K562 (cell line): ENCODE results near the gene C17orf114.

Experiments used
- CBX1 ChIP-seq: sonication (generic); IDR thresholded peaks from 2 replicates; pipeline ENCODE4 v1.6.1; 2016; ENCODE audit warnings: antibody characterized with exemption, low read depth, mild to moderate bottlenecking
- CC2D1A ChIP-seq: fragments of 450-650 bp; IDR thresholded peaks from 2 replicates; pipeline ENCODE4 v1.6.1; 2017; ENCODE audit warnings: mild to moderate bottlenecking
- CHD2 ChIP-seq: IDR thresholded peaks from 2 replicates; pipeline ENCODE4 v1.6.1; 2011; ENCODE audit warnings: low read depth, low read length
- E2F3 ChIP-seq: fragments of 250-450 bp; sonication (Bioruptor Pico); IDR thresholded peaks from 2 replicates; pipeline ENCODE4 v1.4.0; 2020; ENCODE audit warnings: mild to moderate bottlenecking
- GTF2F1 ChIP-seq: IDR thresholded peaks from 2 replicates; pipeline ENCODE4 v1.6.1; 2011; ENCODE audit warnings: low read depth, low read length, improper control_type of control experiment
- HNRNPL ChIP-seq: fragments of 200-400 bp; formaldehyde crosslinking; IDR thresholded peaks from 2 replicates; pipeline ENCODE4 v1.6.1; 2017; ENCODE audit warnings: low read depth, mild to moderate bottlenecking, low read length
- LEF1 ChIP-seq: fragments of 450-650 bp; IDR thresholded peaks from 2 replicates; pipeline ENCODE4 v1.6.1; 2016; ENCODE audit warnings: mild to moderate bottlenecking
- PTBP1 ChIP-seq: fragments of 200-400 bp; formaldehyde crosslinking; IDR thresholded peaks from 2 replicates; pipeline ENCODE4 v1.6.1; 2017; ENCODE audit warnings: low read depth, low read length
- SMARCA4 ChIP-seq: fragments of 450-650 bp; IDR thresholded peaks from 2 replicates; pipeline ENCODE4 v1.6.1; 2016
- TRIM24 ChIP-seq, 2 experiments: fragments of 450-650 bp; IDR thresholded peaks; 2 replicates each; pipeline ENCODE4 v1.6.1; 2016
- ZNF408 ChIP-seq: fragments of 250-450 bp; sonication (Bioruptor Pico); IDR thresholded peaks from 2 replicates; pipeline ENCODE4 v1.4.0; 2020; ENCODE audit warnings: low read depth, mild to moderate bottlenecking, moderate library complexity
- ZNF431 ChIP-seq: sonication (generic); formaldehyde crosslinking; IDR thresholded peaks from 2 replicates; pipeline ENCODE4 v1.8.0; 2022; ENCODE audit warnings: mild to moderate bottlenecking, missing genetic modification reagents
- ZNF75A ChIP-seq: fragments of 450-650 bp; formaldehyde crosslinking; IDR thresholded peaks from 2 replicates; pipeline ENCODE4 v1.4.0; 2020; ENCODE audit warnings: mild to moderate bottlenecking
- TF ChIP-seq, protein P1 (sequence below): fragments of 450-650 bp; IDR thresholded peaks from 2 replicates; pipeline ENCODE4 v1.6.1; 2018; ENCODE audit warnings: mild to moderate bottlenecking, low read depth; ENCODE audit not compliant: partially characterized antibody
- TF ChIP-seq, protein P2 (sequence below): fragments of 250-450 bp; sonication (Bioruptor Pico); IDR thresholded peaks from 2 replicates; pipeline ENCODE4 v1.9.0; 2021; ENCODE audit warnings: mild to moderate bottlenecking
- TF ChIP-seq, protein P3 (sequence below): sonication (generic); formaldehyde crosslinking; IDR thresholded peaks from 2 replicates; pipeline ENCODE4 v1.8.0; 2023; ENCODE audit warnings: missing genetic modification reagents, mild to moderate bottlenecking, borderline replicate concordance
- TF ChIP-seq, protein P4 (sequence below): fragments of 450-650 bp; formaldehyde crosslinking; IDR thresholded peaks from 2 replicates; pipeline ENCODE4 v1.4.0; 2020; ENCODE audit warnings: mild to moderate bottlenecking, moderate library complexity
- TF ChIP-seq, protein P5 (sequence below): sonication (generic); formaldehyde crosslinking; IDR thresholded peaks from 2 replicates; pipeline ENCODE4 v1.8.1; 2022; ENCODE audit warnings: missing genetic modification reagents

The C17orf114 gene

DNA sequence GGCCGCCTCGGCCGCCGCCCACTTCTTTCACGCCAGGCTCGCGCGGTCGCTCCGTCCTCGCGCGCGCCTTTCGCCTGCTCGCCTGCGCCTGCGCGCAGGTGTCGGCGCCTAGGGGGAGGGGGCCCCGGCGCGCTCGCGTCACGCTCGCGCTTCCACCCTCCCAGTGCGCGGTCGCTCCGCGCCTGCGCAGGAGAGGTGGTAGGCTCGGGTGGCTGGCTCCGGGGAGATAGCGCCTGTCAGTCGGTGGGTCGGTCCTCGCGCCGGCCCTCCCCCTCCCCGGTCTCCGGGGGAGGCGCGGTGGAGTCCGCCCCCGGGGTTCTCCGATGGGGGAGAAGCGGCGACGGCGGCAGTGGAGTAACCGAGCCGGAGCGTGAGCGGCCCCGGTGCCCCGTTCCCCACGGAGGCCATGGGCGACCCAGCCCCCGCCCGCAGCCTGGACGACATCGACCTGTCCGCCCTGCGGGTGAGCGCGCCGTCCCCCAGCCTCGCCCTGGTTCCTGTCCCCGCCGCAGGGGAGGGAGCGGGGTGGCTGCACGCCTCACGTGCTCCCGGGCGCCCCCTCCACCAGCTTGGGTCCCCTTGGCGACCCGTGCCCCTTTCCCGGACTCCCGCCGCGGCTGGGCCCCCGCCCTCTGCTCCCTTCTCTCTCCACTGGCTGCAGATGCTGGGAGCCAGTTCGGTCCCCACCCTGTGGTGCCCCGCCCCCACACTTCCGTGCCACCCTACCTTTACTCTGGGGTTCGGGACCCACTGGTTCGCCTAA, 31.2 kb upstream of the C17orf114 start, which contains the start of gene MINK1 (continued):
- TF ChIP-seq, protein P1, sequence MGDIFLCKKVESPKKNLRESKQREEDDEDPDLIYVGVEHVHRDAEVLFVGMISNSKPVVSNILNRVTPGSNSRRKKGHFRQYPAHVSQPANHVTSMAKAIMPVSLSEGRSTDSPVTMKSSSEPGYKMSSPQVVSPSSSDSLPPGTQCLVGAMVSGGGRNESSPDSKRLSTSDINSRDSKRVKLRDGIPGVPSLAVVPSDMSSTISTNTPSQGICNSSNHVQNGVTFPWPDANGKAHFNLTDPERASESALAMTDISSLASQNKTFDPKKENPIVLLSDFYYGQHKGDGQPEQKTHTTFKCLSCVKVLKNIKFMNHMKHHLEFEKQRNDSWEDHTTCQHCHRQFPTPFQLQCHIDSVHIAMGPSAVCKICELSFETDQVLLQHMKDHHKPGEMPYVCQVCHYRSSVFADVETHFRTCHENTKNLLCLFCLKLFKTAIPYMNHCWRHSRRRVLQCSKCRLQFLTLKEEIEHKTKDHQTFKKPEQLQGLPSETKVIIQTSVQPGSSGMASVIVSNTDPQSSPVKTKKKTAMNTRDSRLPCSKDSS = no peak
- TF ChIP-seq HNRNPL (0 out of 2 replicates have a peak, but pooled peaks have one; percentile 26), GTF2F1 (no peak), LEF1 (no peak), PTBP1 (no peak), TRIM24 (IDR thresholded peaks at IDR 0.05) (no peak), CC2D1A (no peak), CBX1 (no peak), E2F3 (no peak), SMARCA4 (no peak), ZNF431 (CRISPR knock-in tag) (no peak), ZNF408 (CRISPR knock-in tag) (no peak), CHD2 (peak; percentile 91), ZNF75A (no peak)
- TF ChIP-seq, protein P2, sequence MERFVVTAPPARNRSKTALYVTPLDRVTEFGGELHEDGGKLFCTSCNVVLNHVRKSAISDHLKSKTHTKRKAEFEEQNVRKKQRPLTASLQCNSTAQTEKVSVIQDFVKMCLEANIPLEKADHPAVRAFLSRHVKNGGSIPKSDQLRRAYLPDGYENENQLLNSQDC = no peak
- TF ChIP-seq, protein P3, sequence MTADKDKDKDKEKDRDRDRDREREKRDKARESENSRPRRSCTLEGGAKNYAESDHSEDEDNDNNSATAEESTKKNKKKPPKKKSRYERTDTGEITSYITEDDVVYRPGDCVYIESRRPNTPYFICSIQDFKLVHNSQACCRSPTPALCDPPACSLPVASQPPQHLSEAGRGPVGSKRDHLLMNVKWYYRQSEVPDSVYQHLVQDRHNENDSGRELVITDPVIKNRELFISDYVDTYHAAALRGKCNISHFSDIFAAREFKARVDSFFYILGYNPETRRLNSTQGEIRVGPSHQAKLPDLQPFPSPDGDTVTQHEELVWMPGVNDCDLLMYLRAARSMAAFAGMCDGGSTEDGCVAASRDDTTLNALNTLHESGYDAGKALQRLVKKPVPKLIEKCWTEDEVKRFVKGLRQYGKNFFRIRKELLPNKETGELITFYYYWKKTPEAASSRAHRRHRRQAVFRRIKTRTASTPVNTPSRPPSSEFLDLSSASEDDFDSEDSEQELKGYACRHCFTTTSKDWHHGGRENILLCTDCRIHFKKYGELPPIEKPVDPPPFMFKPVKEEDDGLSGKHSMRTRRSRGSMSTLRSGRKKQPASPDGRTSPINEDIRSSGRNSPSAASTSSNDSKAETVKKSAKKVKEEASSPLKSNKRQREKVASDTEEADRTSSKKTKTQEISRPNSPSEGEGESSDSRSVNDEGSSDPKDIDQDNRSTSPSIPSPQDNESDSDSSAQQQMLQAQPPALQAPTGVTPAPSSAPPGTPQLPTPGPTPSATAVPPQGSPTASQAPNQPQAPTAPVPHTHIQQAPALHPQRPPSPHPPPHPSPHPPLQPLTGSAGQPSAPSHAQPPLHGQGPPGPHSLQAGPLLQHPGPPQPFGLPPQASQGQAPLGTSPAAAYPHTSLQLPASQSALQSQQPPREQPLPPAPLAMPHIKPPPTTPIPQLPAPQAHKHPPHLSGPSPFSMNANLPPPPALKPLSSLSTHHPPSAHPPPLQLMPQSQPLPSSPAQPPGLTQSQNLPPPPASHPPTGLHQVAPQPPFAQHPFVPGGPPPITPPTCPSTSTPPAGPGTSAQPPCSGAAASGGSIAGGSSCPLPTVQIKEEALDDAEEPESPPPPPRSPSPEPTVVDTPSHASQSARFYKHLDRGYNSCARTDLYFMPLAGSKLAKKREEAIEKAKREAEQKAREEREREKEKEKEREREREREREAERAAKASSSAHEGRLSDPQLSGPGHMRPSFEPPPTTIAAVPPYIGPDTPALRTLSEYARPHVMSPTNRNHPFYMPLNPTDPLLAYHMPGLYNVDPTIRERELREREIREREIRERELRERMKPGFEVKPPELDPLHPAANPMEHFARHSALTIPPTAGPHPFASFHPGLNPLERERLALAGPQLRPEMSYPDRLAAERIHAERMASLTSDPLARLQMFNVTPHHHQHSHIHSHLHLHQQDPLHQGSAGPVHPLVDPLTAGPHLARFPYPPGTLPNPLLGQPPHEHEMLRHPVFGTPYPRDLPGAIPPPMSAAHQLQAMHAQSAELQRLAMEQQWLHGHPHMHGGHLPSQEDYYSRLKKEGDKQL (CRISPR knock-in tag) = no peak
- TF ChIP-seq, protein P4, sequence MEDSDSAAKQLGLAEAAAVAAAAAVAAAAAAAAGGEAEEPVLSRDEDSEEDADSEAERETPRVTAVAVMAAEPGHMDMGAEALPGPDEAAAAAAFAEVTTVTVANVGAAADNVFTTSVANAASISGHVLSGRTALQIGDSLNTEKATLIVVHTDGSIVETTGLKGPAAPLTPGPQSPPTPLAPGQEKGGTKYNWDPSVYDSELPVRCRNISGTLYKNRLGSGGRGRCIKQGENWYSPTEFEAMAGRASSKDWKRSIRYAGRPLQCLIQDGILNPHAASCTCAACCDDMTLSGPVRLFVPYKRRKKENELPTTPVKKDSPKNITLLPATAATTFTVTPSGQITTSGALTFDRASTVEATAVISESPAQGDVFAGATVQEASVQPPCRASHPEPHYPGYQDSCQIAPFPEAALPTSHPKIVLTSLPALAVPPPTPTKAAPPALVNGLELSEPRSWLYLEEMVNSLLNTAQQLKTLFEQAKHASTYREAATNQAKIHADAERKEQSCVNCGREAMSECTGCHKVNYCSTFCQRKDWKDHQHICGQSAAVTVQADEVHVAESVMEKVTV (CRISPR knock-in tag) = no peak
- TF ChIP-seq, protein P5, sequence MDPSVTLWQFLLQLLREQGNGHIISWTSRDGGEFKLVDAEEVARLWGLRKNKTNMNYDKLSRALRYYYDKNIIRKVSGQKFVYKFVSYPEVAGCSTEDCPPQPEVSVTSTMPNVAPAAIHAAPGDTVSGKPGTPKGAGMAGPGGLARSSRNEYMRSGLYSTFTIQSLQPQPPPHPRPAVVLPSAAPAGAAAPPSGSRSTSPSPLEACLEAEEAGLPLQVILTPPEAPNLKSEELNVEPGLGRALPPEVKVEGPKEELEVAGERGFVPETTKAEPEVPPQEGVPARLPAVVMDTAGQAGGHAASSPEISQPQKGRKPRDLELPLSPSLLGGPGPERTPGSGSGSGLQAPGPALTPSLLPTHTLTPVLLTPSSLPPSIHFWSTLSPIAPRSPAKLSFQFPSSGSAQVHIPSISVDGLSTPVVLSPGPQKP = no peak
